HT1080 (cell line): Measurements from ENCODE around the gene ZFAND3. TPM values are rescaled to one million over a fixed set of nuclear protein-coding genes. Genes with fewer than 3 reads are reported as not detected.
"Not testable (repeated sequence)": the region's sequence is repeated elsewhere in the genome, so short reads cannot be mapped to it uniquely, and the experiment has no call there.

Experiments
- DNase-seq: peaks from one replicate; pipeline ENCODE4 v3.0.0-alpha.2; 2015; ENCODE audit warnings: low read depth
- total RNA-seq: library from RNA; depleted of rRNA; stranded (reverse); fragments of >200 nt; shearing (Covaris generic); gene quantifications from 2 replicates; pipeline ENCODE4 v1.2.3, GENCODE V29; 2014

ZFAND3 gene
- total RNA-seq, 1 experiment from 2014 or later, result 18.2 TPM

DNA sequence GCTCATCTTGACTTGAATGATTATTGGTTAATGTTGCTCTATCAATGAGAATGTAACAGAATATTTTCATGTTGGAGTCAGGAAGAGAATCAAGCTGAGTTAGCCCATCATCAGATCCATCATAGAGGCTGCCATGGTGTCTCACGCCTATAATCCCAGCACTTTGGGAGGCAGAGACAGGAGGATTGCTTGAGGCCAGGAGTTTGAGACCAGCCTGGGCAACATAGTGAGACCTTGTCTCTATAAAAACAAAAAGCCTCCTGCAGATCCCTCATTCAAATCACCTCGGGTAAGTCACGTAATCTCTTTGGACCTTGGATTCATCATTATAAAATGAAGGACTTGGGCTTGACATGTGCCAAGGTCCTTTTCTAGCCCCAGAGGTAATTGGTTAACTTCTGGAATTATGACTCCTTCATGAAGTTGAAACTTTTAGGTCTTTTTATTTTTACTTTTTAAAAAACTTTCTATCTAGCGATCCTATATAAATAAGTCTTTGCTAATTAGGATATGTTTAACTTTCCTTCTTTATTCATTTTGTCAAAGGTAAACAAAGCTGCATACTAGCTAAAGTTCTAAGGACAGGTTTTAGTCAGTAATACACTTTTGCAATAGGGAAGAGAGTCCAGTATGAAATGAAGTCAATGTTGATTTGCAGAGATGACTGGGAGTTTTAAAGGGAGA is 110.9 kb downstream of the ZFAND3 start:
- DNase-seq, result no peak

DNA sequence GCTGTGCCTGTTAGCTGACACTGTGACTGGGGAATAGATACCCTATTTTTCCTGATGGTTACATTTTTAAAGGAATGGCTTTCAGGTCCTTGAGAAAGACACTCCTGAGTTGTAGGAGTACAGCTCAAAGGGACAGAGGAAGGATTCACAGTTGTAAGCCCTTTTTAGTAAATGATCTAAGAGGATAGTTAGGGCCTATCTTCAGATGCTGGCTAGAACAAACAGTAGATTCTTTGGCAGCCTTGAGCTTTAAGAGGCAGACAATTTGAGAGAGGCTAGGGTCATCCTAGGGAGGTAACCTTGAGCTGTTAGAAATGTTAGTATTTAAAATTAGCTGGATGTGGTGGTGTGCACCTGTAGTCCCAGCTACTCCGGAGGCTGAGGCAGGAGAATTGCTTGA is 111.5 kb downstream of the ZFAND3 start:
- DNase-seq, result no peak

DNA sequence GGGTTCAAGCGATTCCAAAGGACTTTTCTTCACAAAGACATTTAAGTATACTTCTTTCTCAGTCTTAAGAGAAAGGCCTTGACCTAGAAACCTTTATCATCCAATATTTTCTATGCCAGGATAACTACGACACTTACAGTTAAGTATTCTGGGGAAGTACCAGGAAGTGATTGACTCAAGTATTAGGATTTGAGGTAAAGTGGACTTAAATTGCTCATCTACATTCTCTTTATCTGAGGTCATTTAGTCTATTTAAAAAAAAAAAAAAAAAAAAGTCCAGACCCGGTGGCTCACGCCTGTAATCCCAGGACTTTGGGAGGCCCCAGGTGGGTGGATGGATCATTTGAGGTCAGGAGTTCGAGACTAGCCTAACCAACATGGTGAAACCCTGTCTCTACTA is 114.7 kb downstream of the ZFAND3 start:
- DNase-seq, result peak; percentile 12

DNA sequence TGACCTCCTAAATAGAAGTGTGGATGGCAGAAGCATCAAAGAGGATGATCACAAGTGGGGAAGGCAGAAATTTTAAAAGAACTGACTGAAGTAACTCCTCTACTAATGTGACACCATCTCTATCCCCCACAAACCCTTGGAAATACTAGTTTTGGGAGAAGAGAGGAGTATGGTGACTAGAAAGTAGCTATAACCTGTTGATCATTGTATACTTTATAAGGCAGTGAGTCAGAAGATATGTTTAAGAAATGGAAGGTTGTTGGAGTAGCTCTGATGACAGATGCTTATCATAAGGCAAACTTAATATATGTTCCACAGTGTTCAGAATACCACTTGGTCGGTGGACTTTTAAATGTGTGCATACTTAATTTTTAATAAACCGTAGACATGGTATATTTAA is 116.6 kb downstream of the ZFAND3 start:
- no peak for DNase-seq

DNA sequence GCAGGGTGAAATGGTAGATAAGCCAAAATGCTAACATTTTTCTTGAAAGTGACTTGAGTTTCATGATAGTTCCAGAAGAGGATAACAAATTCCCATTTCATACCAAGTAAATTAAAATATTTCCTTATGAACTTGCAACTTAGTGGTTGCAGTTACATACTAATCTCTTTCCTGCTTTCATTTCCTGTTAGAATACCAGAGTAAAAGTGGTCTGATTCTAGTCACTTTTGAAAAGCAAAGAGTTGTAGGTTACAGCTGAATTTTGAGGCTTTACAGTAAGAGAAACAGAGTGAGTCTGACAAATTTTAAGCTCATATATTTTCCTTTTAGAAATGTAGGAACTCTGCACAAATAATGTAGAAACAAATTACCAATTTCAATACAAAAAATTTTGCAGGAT is 117.4 kb downstream of the ZFAND3 start:
- no peak for DNase-seq

DNA sequence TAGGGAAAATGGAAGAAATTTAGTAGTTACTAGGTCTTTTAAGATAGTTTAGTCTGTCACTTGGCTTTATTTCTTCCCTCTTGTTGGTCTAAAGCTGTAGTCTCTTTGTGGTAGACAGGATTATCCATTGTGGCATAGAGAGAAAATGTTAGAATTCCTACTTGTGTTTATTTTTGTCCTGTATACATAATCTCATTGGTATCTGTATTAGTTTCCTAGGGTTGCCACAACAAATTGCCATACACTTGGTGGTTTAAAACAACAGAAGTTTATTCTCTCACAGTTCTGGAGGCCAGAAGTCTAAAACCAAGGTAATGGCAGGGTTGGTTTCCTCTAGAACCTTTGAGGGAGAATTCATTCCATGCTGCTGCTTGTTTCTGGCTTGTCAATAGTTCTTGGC is 119.4 kb downstream of the ZFAND3 start:
- no peak for DNase-seq

DNA sequence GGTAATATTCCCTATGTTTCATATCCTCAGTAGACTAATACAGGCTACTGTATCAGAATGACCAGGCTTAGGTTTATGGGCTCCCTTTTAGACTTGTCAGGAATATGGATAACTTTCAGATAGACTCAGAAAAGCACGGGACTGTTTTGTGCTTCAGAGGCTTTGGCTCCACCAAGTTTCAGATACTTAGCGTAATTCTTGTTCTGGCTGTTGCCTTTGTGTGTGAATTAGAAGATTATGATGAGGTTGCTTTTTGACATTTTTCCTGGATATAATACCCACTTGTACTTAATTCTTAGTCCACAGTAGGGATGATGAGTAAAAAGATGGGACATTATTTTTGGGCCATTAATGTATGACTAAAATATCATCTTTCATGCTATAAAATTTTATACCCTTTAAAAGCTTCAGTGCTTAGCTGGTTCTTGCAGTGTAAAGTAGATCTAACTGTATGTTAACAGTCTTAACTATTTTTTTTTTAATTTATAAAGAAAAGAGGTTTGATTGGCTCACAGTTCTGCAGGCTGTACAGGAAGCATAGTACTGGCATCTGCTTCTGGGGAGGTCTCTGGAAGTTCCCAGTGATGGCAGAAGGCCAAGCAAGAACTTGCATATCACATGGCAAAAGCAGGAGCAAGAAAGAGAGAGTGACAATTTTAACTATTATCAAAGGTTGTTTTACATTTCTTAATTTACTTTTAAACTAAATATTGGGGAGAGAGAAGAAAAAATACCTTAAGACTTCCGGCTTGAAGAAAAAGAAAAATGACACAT is 120.7 kb downstream of the ZFAND3 start:
- DNase-seq, result peak; percentile 5

DNA sequence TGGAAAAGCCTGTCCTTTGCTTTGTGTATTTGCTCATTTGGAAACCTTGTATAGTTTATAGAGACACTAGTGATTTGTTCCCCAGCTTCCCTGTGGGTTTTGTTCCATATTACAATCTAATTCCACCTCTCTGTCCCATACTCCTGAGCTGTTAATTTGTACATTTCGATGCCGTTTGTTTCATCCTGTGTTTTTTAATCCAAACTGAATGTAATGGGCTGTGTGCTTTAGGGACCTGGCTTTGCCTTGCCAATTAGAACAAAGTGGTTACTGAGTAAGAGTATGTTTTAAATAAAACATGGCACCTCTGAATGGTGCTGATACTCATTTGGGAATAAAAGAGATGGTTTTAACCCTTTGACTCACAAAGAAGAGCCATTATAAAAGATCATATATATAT is 122.3 kb downstream of the ZFAND3 start:
- DNase-seq, result no peak

DNA sequence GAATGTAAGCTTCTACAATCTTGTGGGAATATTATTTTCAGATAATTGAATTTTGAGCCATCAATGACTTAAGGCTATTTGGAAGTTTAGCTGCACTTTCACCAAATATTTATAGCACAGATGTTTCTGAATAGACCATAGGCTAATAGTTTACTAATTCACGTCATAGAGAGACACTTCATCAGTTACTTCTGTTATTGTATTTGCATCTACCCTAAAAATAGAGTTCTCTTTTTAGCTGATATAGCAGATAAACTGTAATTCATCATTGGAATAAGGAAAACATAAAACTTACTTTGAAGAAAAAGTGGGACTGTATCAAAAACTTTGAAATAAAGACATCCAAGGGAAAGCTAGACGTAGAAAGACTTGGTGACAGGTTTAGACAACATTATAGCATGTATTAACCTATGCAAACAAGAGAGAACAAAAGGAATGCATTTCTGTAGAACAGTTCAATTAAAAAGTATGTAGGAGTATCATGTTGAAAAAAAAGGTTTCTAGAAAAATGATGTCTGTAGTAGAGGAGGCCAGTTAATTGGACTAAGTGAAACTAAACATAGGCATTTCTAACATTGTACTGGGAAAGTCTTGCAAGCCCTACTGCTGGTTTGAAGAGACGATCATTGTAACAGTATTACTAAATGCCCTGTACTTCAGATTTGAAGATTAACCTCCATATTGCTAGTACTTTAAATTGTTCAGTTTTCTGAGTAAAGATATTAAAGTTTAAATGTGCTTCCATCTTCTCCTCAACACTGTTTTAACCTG is 123.3 kb downstream of the ZFAND3 start:
- no peak for DNase-seq

DNA sequence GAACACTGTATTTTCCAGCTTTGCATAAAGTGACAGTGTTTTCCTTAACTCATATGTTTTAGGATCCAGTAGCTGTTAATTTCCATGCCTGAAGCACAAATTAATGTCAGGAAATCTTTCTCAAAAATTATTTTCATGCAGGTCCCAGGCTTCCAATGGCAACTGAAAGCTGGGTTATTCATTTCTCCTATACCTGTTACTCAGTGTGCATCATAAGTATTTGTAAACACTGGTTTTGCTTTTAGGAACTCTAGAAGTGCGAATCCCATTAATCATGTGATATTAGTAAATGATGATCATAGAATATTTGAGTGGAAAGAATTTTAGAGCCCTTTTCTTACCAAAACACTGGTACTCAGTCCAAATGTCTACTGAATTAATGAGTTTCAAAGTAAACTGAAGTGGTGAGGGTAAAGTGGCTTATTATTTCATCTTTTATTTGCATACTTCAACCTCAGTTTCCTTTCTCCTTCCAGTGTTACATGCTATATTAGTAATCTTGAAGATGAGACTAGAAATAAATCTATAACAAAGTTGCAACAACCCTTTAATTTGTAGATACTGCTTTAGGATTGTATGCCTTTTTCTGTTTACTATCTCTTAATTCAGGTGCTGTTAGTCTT is 124.0 kb downstream of the ZFAND3 start:
- no peak for DNase-seq

DNA sequence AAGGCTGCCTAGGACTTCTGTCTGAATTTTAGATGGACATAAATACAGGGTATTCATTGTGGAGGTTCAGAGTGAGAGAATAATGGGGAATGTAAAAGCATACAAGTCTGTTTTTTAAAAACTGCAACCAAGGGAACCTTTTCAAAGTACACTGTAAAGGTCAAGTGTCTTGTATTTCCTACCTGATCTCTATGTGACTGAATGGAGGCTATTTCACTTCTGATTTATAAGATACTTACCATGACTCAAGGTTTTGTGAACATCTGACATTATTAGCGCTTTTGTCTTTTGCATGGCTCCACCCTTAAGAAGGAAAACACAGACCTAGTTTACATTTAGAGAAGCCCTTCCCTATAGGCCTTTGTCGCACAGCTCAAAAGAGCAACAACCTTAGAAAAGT is 126.5 kb downstream of the ZFAND3 start:
- no peak for DNase-seq

DNA sequence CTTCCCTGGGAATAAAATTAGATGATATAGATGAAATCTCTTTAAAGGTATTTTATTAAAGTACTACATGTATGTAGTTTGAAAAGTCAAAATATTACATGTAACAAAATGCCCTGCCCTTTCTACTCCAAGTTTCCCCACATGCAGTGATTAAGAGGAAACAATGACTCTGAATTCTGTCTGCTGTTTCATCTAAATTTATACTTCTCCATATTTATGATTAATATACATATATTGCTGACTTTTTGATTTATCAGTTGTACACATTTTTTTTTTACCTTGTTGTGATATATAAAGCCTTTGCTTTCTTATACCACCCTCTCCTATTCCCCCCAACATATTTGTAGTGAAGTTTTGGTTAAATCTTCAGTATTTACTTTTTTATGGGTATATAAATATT is 127.9 kb downstream of the ZFAND3 start:
- DNase-seq, result no peak

DNA sequence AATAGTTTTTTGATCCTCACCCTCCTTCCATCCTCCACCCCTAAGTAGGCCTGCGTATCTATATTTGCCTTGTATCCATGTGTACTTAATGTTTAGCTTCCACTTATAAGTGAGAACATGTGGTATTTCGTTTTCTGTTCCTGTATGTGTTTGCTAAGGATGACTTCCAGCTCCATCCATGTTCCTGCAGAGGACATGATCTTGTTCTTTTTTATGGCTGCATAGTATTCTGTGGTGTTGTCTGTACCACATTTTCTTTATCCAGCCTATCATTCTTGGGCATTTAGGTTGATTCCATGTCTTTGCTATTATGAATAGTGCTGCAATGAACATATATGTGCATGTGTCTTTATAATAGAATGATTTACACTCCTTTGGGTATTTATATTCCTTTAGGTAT is 129.1 kb downstream of the ZFAND3 start:
- not testable (repeated sequence) for DNase-seq

DNA sequence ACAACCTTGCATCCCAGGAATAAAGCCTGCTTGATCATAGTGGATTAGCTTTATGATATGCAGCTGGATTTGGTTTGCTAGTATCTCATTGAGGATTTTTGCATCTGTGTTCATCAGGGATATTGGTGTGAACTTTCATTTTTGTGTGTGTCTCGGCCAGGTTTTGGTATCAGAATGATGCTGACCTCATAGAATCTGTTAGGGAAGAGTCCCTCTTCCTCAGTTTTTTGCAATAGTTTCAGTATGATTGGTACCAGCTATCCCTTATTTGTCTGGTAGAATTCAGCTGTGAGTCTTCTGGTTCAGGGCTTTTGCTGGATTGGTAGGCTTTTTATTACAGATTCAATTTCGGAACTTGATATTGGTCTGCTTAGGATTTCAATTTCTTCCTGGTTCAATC is 132.5 kb downstream of the ZFAND3 start:
- DNase-seq, result no peak

DNA sequence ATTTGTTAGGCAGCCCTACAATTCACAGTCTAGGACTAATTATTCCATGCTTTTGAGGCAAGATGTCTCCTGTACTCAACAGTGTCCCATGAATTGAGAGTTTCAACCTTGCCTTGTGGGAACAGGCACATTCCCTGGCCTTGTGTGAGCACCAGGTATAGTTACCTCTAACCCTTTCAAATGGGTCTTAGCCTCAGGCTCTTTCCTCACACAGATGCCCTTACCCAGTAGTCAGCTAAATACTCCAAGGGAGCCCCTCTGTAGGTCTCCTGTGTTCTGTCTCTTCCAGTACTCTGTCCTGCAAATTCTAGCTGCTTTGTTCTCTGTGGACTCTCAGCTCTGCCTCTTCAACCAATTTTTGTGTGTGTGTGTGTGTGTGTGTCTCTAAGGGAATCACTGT is 135.3 kb downstream of the ZFAND3 start:
- no peak for DNase-seq

DNA sequence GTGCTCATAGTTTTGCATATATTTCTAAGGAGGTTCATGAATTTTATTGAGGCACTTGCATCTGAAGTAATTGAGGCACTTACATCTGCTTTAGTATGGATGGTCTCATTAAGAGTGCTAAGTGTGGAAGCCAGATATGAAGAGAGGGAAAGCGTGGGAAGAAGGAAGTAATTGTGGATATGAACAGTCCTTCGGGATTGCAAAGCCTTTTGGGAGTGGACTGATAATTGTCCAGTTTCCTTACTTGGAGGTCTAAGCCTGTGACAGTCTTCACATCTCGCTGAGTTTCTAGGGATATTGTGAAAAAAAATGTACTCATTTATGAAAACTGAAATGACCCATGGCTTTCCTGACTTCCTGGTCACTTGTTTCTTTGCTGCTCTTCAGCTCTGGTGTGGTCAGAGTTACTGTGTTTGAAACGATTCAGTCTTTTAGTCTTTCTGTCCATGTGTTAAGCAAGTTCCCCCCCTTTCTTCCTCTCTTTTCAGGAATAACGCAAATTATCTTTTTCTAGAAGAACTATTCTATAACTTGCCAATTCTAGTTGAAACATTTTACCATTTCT is 137.3 kb downstream of the ZFAND3 start:
- no peak for DNase-seq

DNA sequence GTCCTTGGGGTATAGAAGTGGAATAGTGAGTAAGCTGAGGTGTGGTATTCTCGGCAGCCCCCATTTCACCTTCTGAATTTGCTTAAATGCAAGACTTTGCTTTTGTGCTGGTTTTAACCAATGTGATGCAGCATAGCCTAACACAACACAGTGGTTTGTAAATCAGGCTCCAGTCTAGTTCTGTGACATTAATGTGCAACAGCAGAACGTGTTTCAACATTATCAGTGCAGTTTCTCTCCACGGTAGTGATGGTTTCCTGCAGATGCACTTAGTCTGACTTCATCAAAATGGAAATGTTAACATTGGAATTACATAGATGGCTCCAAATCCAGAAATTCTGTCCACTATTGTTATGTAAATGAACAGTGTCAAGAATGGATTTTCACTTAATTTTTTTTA is 139.5 kb downstream of the ZFAND3 start:
- DNase-seq, result no peak

DNA sequence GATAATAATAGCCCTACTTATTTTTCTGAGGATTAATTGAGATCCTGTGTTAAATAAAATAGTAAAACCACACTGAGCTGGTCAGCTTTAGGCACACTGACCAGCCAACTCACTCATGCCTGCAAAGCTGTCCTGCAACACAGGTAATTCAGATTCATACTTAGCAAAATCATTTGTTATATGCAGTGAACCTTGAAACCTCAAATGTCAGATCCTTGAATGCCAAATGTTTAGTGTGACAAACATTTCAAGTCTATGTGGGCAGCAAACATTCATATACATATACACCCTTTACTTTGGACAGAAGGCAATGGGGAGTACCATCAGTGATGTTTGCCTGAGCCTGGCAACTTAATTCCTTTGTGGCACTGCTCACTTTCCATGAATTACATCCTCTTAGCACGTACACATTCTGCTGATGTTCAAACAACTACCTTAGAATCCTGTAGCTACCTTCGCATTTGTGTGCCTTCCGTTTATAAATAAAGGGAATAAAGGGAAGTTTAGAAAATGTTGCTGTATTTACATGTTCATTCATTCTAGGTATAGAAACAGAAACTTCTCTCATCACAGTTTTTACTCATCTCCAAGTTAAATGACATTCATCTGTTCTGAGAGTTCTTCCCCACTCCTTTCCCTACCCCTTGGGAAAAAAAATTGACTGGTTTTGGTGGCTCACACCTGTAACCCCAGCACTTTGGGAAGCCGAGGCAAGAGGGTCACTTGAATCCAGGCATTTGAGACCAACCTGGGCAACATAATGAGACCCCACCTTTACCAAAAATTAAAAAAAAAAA is 140.8 kb downstream of the ZFAND3 start:
- no peak for DNase-seq

DNA sequence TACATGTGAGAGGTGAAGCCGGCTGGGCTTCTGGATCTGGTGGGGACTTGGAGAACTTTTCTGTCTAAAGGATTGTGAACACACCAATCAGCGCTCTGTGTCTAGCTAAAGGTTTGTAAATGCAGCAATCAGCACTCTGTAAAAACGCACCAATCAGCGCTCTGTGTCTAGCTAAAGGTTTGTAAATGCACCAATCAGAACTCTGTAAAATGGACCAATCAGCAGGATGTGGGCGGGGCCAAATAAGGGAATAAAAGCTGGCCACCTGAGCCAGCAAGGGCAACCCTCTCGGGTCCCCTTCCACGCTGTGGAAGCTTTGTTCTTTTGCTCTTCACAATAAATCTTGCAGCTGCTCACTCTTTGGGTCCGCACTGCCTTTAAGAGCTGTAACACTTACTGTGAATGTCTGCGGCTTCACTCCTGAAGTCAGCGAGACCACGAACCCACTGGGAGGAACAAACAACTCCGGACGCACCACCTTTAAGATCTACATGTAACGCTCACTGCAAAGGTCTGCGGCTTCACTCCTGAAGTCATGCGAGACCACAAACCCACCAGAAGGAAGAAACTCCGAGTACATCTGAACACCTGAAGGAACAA is 143.1 kb downstream of the ZFAND3 start:
- DNase-seq, result not testable (repeated sequence)

DNA sequence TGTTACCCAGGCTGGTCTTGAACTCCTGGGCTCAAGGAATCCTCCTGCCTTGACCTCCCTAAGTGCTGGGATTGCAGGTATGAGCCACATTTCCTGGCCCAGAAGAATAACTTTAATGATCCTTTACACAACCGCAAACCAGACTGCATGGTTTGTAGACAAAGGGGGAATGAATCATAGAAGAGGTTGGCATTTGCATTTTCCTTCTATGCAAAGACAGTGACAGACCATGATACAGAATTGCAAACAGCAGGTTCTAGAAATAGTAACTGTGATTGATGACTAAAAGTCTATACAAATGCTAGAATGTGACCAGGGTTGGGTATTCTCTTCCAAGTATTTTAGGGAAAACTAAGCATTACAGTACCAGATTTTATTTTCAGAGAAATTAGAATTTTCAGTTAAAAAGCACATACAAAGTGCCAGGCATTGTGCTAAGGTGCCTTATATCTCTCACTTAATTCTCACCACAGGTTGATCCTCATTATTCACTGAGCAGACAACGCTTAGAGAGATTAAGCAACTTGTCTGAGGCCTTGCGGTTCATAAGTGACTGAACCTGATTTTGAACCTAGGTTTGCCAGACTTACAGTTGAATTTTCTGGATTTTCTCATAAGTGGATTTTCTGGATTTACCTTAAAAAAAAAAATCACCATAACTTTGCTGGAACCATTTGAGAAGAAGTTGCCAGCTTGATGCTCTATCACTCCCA is 146.6 kb downstream of the ZFAND3 start:
- peak; percentile 86 for DNase-seq
